Embryonic facial prominence (tissue), 1 donor: ENCODE measurements around the gene SLC30A5.
"Not testable (repeated sequence)": the region's sequence is repeated elsewhere in the genome, so short reads cannot be mapped to it uniquely, and the experiment has no call there.

ENCODE experiments used
- DNase-seq: peaks from one replicate; pipeline ENCODE4 v3.0.0-alpha.2; 2016; ENCODE audit errors: extremely low spot score

Gene SLC30A5

GRCh38 chr5:69093771-69094482 is at the start of gene SLC30A5:
TSS of gene SLC30A5 (plus strand) at chr5:69094014. CDS start at chr5:69094256, 242 bp downstream.
- peak; percentile 99 for DNase-seq

DNA sequence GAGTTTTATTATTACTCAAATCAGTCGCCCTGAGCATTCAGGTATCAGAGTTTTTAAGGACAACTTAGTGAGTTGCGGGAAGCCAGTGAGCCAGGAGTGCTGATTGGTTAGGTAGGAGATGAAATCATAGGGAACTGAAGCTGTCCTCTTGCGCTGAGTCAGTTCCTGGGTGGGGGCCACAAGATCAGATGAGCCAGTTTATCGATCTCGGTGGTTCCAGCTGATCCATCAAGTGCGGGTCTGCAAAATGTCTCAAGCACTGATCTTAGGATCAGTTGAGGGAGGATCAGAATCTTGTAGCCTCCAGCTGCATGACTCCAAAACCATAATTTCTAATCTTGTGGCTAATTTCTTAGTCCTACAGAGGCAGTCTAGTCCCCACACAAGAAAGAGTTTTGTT is 48.6 kb upstream of the SLC30A5 start:
- not testable (repeated sequence) for DNase-seq

DNA sequence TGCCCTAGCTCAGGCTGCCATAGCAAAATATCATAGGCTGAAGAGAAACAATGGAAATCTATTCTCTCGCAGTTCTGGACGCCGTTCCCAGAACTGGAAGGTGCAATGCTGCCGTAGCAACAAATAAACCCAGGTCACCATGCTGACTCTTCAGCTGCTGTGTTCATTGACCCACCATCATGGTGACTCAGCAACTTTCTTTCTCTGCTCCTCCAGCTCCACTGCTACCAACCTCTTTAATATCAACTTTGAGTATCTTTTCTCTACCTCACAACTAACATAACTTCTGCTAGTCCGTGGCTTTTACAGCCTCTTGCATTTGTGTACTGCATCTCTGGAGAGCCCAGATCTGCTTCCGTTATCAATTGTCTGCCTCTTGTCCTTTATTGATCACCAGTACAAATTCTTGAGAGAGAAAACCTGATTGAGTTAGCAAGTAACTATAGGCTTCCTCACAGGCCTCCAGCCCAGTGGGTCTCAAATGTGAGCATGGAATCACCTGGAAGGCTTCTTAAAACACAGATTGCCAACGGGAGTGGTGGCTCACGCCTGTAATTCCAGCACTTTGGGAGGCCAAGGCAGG is 47.3 kb upstream of the SLC30A5 start:
- DNase-seq, result no peak

- DNase-seq, result peak; percentile 15
Observed at GRCh38 chr5:69048230-69048629, 45.6 kb upstream of the SLC30A5 start.

DNA sequence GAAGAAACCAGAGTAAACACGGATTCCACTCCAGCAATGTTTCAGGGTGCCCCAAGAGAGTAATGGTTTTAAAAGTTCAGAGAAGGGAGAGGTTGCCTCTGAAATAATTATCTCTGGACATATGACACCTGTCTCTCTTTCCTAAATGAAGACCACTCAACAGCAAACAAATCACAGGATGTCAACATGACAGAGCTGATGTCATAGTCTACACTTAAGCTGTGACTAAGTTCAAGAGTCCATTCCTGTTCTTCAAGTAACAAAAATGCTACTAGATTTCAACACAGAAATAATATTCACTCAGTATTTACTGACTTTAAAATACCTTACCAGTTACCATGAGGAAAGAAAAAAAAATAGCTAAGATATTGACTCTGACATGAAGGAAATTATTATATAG is 44.7 kb upstream of the SLC30A5 start:
- no peak for DNase-seq

- DNase-seq, result no peak
Observed at GRCh38 chr5:69049796-69050195, 44.0 kb upstream of the SLC30A5 start.

- no peak for DNase-seq
Observed at GRCh38 chr5:69050214-69050613, 43.6 kb upstream of the SLC30A5 start.

- DNase-seq, result no peak
Observed at GRCh38 chr5:69052181-69052580, 41.6 kb upstream of the SLC30A5 start.

GRCh38 chr5:69074664-69075521 is 18.9 kb upstream of the SLC30A5 start:
- no peak for DNase-seq

GRCh38 chr5:69075522-69076179 is 18.2 kb upstream of the SLC30A5 start:
- no peak for DNase-seq

DNA sequence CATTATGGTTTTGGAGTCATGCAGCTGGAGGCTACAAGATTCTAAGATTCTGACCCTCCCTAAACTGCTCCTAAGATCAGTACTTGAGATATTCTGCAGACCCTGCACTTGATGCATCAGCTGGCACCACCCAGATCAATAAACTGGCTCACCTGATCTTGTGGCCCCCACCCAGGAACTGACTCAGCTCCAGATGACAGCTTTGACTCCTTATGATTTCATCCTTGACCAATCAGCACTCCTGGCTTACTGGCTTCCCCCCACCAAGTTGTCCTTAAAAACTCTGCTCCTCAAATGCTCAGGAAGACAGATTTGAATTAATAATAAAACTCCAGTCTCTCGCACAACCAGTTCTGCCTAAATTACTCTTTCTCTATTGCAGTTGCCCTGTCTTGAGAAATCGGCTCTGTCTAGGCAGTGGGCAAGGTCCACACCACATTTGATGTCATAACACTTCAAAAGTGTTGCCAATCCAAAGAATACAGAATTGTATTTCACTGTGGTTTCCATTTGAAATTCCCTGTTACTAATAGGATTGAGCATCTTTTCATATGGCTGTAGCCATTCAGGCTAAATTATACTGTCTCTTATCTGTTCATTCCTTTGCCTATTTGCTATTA is 14.8 kb upstream of the SLC30A5 start:
- DNase-seq, result no peak

GRCh38 chr5:69079556-69079955 is 14.3 kb upstream of the SLC30A5 start:
- DNase-seq, result no peak

GRCh38 chr5:69083412-69083811 is 10.4 kb upstream of the SLC30A5 start:
- DNase-seq, result no peak

GRCh38 chr5:69084195-69084594 is 9.6 kb upstream of the SLC30A5 start:
- DNase-seq, result no peak

DNA sequence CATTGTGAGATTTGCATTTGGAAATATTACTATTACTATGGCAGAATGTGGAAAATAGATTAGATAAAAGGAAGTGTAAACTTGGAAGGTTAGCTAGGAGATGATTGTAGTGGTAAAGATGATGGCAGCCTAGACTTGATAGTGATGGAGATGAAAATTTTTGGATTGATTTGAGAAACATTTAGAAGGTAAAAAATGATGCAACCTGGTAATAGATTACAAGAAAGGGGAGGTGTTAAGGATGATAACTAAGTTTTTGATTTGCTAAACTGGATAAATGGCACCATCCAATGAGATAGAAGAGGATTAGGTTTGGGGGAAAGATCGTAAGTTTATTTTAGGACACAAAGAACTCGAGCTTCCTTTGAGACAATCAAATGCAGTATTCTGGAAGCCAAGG is 8.9 kb upstream of the SLC30A5 start:
- no peak for DNase-seq

- no peak for DNase-seq
Observed at GRCh38 chr5:69086206-69086605, 7.6 kb upstream of the SLC30A5 start.

DNA sequence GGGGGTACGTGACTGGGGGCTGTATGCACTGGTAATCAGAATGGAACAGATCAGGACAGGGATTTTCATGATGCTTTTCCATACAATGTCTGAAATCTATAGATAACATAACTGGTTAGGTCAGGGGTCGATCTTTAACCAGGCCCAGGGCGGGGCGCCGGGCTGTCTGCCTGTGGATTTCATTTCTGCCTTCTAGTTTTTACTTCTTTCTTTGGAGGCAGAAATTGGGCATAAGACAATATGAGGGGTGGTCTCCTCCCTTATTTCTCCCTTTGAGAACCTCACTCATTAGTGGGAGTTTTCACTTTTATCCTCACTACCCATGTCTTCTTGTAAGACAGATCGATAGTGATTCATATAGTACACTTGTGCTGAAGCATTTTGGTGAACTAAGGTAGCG is 5.8 kb upstream of the SLC30A5 start:
- not testable (repeated sequence) for DNase-seq

GRCh38 chr5:69090158-69090557 is 3.7 kb upstream of the SLC30A5 start:
- no peak for DNase-seq

- no peak for DNase-seq
Observed at GRCh38 chr5:69091771-69092170, 2.0 kb upstream of the SLC30A5 start.

- DNase-seq, result no peak
Observed at GRCh38 chr5:69092969-69093368, 845 bp upstream of the SLC30A5 start.

DNA sequence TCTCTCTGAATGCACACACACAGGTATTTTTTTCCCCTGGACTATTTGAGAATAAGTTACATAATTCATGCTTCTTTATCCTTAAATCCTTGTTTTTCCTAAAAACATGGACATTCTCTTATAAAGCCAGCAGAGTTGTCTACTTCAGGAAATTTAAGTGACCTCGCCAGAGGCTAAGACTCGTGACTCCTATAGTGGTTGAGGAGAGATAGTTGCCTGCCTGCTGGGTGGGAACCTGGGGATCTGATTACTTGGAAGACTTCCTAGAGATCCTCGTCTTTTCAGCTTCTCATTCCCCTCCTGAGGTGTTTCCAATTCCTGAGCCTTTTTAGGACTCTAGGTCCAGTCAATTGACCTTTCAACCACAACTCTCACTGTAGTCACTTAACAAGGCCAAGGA is 5.5 kb downstream of the SLC30A5 start:
- DNase-seq, result no peak

DNA sequence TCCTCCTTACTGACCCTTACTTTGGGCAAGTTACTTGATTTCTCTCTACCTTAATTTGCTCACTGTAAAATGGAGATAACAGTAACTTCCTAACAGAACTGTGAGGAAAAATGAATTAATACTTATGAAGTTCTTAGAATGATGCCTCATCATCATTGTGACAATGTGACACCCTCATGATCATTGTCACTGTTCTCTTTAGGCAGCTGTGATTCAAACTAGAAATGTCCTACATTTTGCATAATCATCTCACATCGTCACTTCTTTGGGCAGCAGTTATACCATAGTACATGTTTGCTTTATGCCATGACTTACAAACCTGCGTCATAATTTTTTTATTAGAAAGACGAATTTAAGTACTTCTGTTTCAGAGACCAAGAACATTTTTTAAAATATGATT is 9.7 kb downstream of the SLC30A5 start:
- DNase-seq, result no peak
